Heart right ventricle (tissue), 16 donors: ENCODE results near the gene TRAP1. TPM values are rescaled to one million over a fixed set of nuclear protein-coding genes. Genes with fewer than 3 reads are reported as not detected.

ENCODE experiments used
- ATAC-seq, 8 donors: fragments of 200-7000 bp; cut with Tn5 transposase; one replicate each; pipeline ENCODE4 v1.9.1; 2020; ENCODE audit warnings: mild to moderate bottlenecking in 8 of 8, moderate library complexity in 8 of 8, moderate number of reproducible peaks in 1 of 8
- DNase-seq, 2 donors: peaks; one replicate each; pipeline ENCODE4 v3.0.0-alpha.2; 2020
- H3K27ac ChIP-seq, 10 donors: fragments of 200-600 bp; sonication (generic) in 2 of 10; one replicate each; pipeline versions ENCODE4 v1.5.0 to v1.8.0; 2020 to 2022; ENCODE audit warnings: mild to moderate bottlenecking in 3 of 10
- H3K27me3 ChIP-seq, 7 donors: fragments of 200-600 bp; one replicate each; pipeline ENCODE4 v1.8.0; 2021 to 2022; ENCODE audit warnings: mild to moderate bottlenecking in 2 of 7
- H3K36me3 ChIP-seq, 9 donors: fragments of 200-600 bp; sonication (generic) in 1 of 9; one replicate each; pipeline versions ENCODE4 v1.5.0 to v1.8.0; 2020 to 2022; ENCODE audit warnings: mild to moderate bottlenecking in 2 of 9
- H3K4me1 ChIP-seq, 9 donors: fragments of 200-600 bp; sonication (generic) in 1 of 9; one replicate each; pipeline versions ENCODE4 v1.5.0 to v1.8.0; 2020 to 2022; ENCODE audit warnings: mild to moderate bottlenecking in 4 of 9
- H3K4me3 ChIP-seq, 10 donors: fragments of 200-600 bp; sonication (generic) in 2 of 10; one replicate each; pipeline versions ENCODE4 v1.5.0 to v1.8.0; 2020 to 2022; ENCODE audit warnings: mild to moderate bottlenecking in 7 of 10, moderate library complexity in 2 of 10
- H3K9me3 ChIP-seq, 11 donors: fragments of 200-600 bp in 10 of 11; sonication (generic) in 2 of 11; one replicate each; pipeline versions ENCODE4 v1.5.0 to v1.8.0; 2013 to 2022; ENCODE audit warnings: mild to moderate bottlenecking in 2 of 11, control low read depth in 1 of 11, moderate library complexity in 1 of 11
- WGBS, 2 donors: extraction: QIAGEN DNeasy Blood & Tissue Kit; methylation state at CpG; one replicate each; pipeline ENCODE4 v1.1.7; 2013; ENCODE audit warnings: inconsistent platforms in 1 of 2; 5-methylcytosine and 5-hydroxymethylcytosine counted together
- intact Hi-C, 10 donors: fragments of 100-400 bp; cut with DNase I; formaldehyde crosslinking; loops; one replicate each; pipeline versions ENCODE4 v1.11.1 to v1.14.2; 2022
- polyA plus RNA-seq, 2 donors: library from polyadenylated mRNA; stranded (reverse); fragments of 200-250 nt; gene quantifications; one replicate each; pipeline ENCODE4 v1.2.3, GENCODE V29; 2013
- total RNA-seq, 10 donors: library from RNA; stranded (reverse); fragmentation: NEBNext Ultra II Directional in 3 of 10; extraction: Animal tissue kit (Norgen Biotek cat#: 25700) in 3 of 10; gene quantifications; one replicate each; pipeline versions ENCODE4 v1.2.1 to v1.2.4, GENCODE V29; 2021 to 2023
- TF ChIP-seq, protein P1 (sequence below), 9 donors: fragments of 200-600 bp; sonication (generic) in 2 of 9; IDR thresholded peaks; one replicate each; pipeline versions ENCODE4 v1.5.0 to v1.8.0; 2021 to 2022; ENCODE audit warnings: antibody characterized with exemption in 9 of 9, mild to moderate bottlenecking in 5 of 9, moderate library complexity in 1 of 9
- donor health status: Arrhythmogenic right ventricular cardiomyopathy.
- donor health status: ischemic (EF 13 %, LVEDD 7.1; RV severe dilation, severe dysfunction).
- donor health status: healthy with polysubstance abuse.
- donor health status: DM: no; HTN: yes; CAD: no.
- donor health status: DM: no; HTN: no; CAD: no.
- donor health status: ischemic (EF 25% LVEDD 6.9; RV normal size, moderate dysfunction).
- donor health status: ischemic (EF 25% LVEDD 5.7; RV mildly dilated, moderate dysfunction).
- donor health status: healthy.
- donor health status: DM: yes; HTN: yes; CAD: no.
- donor health status: Ischemic cardiomyopathy.
- donor health status: ischemic (EF 35%, LVEDD 5.7; RV mildly dilated, moderate dysfunction).
- donor health status: nonischemic (EF 11% LVEDD 7.7; RV severe dilation, severe dysfunction).
- donor health status: DM: yes; HTN: yes; CAD: no.
- donor health status: PGD.
- donor health status: ischemic (EF 29% LVEDD 5.4; RV normal size, mild dysfunction).
- donor health status: nonischemic (EF 23%, LVEDD 6.1; RV moderate dilation, normal function).

The TRAP1 gene
- total and polyA plus RNA-seq, 12 donors: 57.3 to 148 (median 120) TPM

- Histone ChIP-seq H3K4me3 (no peak overlapping the region), H3K36me3 (peaks cover 7 to 100% (median 75%) of the 10 kb centered on the region in 9 donors), H3K27ac (no peak overlapping the region), H3K27me3 (no peaks in the 10 kb centered on the region), H3K9me3 (no peaks in the 10 kb centered on the region), H3K4me1 (no peaks in the 10 kb centered on the region)
- intact Hi-C loops: no loop called here
- ATAC-seq (no peak), DNase-seq (no peak)
- WGBS, 2 donors: 94 to 96% methylated on average over 13 of the region's 13 CpGs
- TF ChIP-seq, protein P1, sequence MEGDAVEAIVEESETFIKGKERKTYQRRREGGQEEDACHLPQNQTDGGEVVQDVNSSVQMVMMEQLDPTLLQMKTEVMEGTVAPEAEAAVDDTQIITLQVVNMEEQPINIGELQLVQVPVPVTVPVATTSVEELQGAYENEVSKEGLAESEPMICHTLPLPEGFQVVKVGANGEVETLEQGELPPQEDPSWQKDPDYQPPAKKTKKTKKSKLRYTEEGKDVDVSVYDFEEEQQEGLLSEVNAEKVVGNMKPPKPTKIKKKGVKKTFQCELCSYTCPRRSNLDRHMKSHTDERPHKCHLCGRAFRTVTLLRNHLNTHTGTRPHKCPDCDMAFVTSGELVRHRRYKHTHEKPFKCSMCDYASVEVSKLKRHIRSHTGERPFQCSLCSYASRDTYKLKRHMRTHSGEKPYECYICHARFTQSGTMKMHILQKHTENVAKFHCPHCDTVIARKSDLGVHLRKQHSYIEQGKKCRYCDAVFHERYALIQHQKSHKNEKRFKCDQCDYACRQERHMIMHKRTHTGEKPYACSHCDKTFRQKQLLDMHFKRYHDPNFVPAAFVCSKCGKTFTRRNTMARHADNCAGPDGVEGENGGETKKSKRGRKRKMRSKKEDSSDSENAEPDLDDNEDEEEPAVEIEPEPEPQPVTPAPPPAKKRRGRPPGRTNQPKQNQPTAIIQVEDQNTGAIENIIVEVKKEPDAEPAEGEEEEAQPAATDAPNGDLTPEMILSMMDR (IDR thresholded peaks at IDR 0.05): no peak
Observed at GRCh38 chr16:3735541-3735940, 18.2 kb upstream of the TRAP1 start.

- H3K36me3 ChIP-seq: peaks cover 7 to 100% (median 75%) of the 10 kb centered on the region in 9 donors
- H3K4me3 ChIP-seq: no peak overlapping the region
- TF ChIP-seq, protein P1 (IDR thresholded peaks at IDR 0.05): no peak
- H3K27ac ChIP-seq: no peak overlapping the region
- ATAC-seq (no peak), DNase-seq (no peak)
- H3K27me3 ChIP-seq: no peaks in the 10 kb centered on the region
- WGBS, 2 donors: 98% methylated on average over 25 of the region's 25 CpGs
- intact Hi-C loops: no loop called here
- no peaks in the 10 kb centered on the region for H3K9me3 ChIP-seq
- no peaks in the 10 kb centered on the region for H3K4me1 ChIP-seq
Observed at GRCh38 chr16:3734758-3735221, 17.5 kb upstream of the TRAP1 start.

- TF ChIP-seq, protein P1 (IDR thresholded peaks at IDR 0.05): no peak
- DNase-seq (no peak), ATAC-seq (no peak)
- H3K4me3 ChIP-seq: no peak overlapping the region
- WGBS, 2 donors: 97 to 98% methylated on average over 27 of the region's 27 CpGs
- H3K36me3 ChIP-seq: peaks cover 7 to 100% (median 75%) of the 10 kb centered on the region in 9 donors
- H3K27ac ChIP-seq: no peak overlapping the region
- H3K4me1 ChIP-seq: no peaks in the 10 kb centered on the region
- no peaks in the 10 kb centered on the region for H3K27me3 ChIP-seq
- intact Hi-C loops: no loop called here
- H3K9me3 ChIP-seq: no peaks in the 10 kb centered on the region
Observed at GRCh38 chr16:3734084-3734757, 16.9 kb upstream of the TRAP1 start.

DNA sequence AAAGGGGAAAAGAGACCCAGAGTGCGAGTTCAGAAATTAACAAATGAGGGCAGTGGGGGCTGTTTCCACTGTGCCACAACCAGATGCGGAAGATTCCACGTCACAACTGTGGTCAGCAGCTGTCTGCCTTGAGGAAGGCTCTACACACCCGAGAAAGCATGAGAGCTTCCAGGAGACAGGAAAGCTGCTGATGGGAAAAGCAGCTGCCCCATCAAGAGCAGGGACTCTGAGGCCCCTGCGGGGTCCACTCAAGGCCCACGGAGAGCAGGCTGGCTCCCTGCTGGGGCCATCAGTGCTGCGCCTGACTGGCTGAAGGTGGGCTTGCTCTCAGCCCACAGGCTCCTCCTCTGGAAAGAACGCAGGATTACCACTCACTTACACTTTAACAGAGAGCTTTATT, 14.8 kb upstream of the TRAP1 start:
- no peaks in the 10 kb centered on the region for H3K9me3 ChIP-seq
- peaks cover 13 to 100% (median 82%) of the 10 kb centered on the region in 9 donors for H3K36me3 ChIP-seq
- no peak overlapping the region for H3K27ac ChIP-seq
- DNase-seq (no peak), ATAC-seq (no peak)
- intact Hi-C loops: no loop called here
- 79 to 81% methylated on average over 8 of the region's 8 CpGs for WGBS, 2 donors
- H3K4me1 ChIP-seq: no peaks in the 10 kb centered on the region
- no peak overlapping the region for H3K4me3 ChIP-seq
- TF ChIP-seq, protein P1 (IDR thresholded peaks at IDR 0.05): no peak
- H3K27me3 ChIP-seq: no peaks in the 10 kb centered on the region
